ENCODE results near the gene RET.
A peak's percentile ranks its signal among the peaks of the same experiment; 100 is the strongest.

The RET gene

DNA sequence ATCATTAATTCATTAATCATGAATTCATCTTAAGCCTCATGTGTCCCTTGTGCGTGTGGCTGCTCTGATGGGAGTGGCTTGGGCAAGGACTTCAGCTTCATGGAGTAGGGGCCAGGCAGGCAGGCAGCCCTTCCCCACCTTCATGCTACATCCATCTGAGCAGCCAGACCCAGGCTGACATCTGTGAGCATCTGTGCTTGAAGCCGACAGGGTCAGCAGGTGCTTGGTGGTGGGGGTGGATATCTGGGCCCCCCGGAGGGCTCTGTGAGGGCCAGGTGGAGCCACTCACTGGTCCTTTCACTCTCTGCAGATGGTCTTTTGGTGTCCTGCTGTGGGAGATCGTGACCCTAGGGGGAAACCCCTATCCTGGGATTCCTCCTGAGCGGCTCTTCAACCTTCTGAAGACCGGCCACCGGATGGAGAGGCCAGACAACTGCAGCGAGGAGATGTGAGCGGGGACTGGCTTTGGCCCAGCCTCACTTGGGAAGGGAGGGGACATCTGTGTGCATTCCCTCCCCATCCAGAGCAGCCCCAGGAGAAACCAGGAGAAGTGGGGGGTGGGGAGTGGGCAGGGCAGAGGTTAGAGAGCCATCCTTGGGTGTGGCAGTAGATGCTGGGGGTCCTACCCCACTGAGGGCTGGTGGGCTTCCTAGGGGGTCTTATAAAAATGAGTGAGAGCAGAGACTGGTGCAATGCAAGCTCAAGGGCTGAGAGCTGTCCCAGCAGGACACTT, 46.7 kb downstream of the RET start:
- no peak for DNase-seq

DNA sequence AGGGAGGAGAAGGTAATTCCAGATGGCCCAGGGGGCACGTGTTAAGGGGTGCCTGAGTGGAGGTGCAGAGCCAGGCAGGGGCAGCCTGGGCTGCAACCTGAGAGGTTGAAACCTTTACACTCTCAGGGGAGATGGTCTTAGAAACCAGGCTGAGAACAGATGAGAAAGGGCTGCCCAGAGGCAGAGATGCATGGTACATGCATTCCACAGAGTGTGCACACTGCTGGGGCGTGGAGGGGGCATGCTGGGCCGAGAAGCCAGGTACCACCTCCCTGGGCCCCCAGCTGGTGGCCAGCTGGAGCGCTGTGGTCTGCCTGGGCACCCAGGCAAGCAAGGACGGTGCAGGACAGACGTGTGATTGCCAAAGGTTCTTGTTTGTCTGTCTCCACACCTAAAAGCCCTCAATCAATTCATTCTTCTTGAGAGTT, 47.2 kb downstream of the RET start:
- DNase-seq, result no peak

DNA sequence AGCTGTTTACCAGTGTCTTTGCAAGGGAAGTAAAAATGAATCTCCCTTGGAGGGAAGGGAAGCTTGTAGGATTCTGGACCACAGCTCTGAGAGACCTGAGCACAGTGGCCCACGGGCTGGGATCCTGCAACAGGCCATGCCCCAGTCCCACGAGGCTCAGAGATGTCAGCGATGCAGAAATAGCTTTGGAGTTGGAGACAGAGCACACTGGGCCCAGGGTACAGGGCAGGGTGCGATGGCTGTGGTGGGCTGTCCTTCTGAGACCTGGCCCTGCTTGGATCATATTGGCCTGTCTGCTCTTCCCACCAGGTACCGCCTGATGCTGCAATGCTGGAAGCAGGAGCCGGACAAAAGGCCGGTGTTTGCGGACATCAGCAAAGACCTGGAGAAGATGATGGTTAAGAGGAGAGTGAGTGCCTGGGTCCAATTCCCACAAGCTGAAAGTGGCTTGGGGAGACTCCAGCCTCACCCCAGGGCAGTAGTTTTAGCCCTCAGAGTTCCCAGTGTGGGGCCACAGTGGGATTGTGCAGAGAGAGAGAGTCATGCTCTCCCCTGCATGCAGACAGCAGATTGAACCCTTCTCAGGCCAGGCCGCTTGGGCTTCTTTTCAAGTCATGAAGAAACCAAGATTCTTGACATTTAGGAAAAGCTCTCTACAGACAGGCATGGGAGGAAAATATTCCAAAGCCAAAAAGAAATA, 47.9 kb downstream of the RET start:
- no peak for DNase-seq

DNA sequence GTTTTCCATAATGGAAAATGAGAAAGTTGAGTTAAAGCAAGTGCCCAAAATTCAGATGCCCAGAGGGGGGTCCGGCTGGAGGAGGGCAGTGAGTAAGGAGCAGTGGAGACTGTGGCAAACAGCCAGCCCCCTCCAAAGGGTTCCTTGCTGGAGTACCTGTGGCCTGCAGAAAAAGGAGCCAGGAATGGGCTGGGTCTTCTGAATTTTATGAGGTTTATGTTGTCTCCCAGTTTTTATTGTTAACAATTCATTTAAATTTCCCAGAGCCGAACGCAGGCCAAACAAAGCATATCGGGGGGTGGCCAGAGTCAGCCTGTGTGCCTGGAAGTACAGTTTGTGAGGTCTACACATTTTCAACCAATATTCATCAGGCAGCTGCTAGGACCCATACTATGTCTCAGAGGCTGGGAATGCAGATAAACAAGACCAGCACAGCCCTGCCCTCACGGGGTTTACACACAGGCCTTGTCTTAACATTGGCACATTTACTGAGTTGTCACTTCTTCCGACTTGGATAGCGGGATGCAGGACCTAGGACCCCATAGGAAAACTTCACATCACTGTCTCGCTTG, 48.5 kb downstream of the RET start:
- no peak for DNase-seq

DNA sequence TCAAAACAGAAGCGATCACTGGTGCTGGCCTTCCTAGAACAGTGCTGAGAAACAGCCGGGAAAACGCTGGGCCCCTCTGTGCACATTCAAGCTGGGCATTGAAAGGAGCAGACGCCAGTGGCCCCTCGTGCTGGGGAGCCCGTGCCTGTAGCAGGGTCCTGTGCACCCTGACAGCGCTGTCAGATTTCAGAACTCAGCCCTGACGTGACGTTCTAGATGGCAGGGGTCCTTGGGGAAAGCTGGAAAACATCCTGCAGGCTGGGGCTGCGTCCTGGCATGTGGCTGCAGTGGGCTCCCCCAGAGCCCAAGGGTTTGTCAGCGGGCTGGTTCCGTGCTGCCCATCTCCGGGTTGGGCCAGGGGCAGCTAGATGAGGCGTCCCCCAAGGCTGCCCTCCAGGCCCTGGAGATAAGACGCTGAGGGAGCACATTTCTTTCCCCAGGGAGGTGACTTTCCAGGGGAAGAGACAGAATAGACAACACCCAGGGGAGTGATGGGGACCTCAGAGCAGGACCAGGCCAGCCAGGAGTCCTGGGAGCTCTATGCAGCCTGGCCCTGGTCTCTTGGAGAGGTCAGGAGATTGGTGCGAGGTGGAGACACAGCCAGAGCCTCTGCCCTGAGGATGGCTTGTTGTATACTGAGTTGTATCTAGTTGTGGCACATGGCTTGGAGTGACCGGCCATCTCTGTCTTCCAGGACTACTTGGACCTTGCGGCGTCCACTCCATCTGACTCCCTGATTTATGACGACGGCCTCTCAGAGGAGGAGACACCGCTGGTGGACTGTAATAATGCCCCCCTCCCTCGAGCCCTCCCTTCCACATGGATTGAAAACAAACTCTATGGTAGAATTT, 49.2 kb downstream of the RET start:
- no peak for DNase-seq

DNA sequence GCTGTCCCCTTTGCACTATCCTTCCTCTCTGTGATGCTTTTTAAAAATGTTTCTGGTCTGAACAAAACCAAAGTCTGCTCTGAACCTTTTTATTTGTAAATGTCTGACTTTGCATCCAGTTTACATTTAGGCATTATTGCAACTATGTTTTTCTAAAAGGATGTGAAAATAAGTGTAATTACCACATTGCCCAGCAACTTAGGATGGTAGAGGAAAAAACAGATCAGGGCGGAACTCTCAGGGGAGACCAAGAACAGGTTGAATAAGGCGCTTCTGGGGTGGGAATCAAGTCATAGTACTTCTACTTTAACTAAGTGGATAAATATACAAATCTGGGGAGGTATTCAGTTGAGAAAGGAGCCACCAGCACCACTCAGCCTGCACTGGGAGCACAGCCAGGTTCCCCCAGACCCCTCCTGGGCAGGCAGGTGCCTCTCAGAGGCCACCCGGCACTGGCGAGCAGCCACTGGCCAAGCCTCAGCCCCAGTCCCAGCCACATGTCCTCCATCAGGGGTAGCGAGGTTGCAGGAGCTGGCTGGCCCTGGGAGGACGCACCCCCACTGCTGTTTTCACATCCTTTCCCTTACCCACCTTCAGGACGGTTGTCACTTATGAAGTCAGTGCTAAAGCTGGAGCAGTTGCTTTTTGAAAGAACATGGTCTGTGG, 50.0 kb downstream of the RET start:
- DNase-seq, result no peak

DNA sequence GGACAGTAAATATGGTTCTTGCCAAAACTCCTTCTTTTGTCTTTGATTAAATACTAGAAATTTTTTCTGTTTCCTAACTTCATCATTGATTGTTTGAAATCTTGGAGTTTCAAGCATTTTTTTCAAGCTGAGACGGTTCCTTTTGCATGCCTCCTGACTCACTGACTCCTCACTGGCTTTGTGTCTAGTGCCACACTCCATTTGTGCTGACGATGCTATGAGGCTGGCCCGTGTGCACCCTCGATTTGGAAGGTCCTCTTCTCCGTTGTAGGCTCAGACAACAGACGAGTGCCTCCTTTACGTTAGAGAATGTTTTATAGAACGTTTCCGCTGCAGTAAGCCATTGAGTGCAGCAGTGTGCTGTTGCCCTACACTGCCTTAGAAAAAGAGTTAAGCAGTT, 50.6 kb downstream of the RET start:
- no peak for DNase-seq

DNA sequence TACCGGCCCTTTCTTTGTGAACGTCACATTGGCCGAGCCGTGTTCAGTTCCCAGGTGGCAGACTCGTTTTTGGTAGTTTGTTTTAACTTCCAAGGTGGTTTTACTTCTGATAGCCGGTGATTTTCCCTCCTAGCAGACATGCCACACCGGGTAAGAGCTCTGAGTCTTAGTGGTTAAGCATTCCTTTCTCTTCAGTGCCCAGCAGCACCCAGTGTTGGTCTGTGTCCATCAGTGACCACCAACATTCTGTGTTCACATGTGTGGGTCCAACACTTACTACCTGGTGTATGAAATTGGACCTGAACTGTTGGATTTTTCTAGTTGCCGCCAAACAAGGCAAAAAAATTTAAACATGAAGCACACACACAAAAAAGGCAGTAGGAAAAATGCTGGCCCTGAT, 51.5 kb downstream of the RET start:
- DNase-seq, result no peak

DNA sequence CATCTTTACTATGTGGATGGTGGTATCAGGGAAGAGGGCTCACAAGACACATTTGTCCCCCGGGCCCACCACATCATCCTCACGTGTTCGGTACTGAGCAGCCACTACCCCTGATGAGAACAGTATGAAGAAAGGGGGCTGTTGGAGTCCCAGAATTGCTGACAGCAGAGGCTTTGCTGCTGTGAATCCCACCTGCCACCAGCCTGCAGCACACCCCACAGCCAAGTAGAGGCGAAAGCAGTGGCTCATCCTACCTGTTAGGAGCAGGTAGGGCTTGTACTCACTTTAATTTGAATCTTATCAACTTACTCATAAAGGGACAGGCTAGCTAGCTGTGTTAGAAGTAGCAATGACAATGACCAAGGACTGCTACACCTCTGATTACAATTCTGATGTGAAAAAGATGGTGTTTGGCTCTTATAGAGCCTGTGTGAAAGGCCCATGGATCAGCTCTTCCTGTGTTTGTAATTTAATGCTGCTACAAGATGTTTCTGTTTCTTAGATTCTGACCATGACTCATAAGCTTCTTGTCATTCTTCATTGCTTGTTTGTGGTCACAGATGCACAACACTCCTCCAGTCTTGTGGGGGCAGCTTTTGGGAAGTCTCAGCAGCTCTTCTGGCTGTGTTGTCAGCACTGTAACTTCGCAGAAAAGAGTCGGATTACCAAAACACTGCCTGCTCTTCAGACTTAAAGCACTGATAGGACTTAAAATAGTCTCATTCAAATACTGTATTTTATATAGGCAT, 52.3 kb downstream of the RET start:
- DNase-seq, result no peak

DNA sequence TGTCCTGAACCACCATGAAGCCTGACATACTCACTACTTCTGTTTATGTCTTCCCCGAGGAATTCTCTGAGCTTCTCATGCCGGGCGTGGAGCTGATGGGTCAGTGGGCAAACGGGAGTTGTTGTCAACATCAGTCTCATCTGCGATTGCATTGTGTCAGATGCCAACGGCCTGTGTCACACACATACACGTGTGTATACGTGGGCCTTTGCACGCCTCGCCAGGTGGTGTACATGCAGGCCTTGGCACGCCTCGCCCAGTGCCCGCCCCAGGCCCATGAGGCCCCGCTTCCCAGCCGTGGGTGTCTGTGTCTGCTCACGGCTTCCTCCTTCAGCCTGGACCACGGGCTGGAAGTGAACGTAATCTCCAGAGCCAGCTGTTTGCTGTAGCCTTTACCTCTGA, 53.9 kb downstream of the RET start:
- no peak for DNase-seq

DNA sequence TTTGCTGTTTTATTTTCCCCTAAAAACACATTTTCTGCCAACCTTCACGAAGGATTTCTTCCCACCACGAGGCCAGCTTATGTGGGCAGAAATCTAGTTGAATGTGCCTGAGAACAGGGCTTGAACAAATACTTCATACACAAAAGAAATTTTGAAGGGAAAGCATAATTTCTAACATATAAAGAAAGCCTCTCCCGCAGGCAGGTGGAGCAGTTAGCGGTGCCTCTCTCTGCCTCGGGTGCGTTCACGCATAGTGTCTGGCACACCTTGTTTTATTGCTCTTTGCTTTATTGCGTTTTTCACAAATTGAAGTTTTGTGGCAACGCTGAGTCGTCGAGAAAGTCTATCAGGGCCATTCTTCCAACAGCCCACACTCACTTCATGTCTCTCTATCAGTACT, 54.4 kb downstream of the RET start:
- no peak for DNase-seq

DNA sequence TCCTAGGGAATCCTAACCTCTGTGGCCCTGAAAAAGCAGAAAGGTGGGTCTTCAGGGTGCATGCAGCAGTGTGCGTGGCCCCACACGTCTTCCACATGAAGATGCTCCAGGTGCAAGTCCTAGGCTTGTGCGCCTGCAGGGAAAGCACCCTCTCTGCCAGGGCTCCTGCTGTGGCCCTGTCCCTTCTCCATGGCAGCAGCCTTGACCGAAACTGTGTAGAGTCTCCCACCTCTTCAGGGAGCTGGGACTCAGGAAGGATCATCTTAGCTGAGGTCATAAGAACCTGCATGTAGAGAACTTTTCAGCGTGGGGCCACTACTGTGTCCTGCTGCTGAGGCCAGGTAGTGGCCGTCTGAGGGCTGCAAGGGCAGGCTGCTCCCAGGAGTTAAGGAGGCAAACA, 55.0 kb downstream of the RET start:
- no peak for DNase-seq

DNA sequence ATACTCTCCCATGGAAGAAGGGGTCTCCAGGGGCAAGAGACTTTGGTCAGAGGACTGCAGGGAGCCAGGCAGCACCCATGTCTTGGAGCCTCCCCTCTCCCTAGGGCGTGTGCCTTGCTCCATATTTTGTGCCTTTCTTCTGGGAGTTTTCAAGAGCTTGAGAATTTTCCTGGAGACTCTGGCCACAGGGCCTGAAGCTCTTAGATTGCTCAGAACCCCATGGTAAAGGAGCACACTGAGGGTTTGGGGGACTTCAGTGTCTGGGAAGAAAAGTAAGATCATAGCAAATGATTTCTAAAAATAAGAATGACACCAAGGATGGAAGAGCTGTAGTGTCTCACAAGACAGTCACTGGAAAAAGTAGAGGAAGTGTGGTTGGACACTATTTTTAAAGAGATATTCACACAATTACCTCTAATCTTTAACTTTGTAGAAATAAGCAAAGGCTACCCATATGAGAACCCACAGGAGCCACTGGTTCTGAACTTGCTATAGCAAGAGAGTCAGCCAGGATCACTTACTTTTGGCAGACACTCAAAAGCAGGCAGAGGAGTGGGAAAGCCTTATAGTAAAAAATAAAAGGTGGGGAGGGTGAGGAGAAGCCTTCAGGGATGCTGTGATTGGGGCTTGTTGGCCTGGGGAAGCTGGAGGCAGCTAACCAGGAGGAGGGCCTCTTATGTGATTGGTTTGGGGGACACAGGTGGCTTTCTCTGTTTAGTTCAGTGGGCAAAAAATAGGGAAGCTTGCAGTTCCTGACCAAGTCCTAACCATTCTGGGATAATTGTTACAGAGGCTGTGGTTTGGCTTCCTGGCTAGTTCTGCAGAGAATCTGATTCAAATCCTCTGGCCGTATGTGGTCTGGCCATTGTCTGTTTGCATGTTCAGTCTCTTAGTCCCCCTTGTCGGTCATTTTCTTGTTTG, 56.3 kb downstream of the RET start:
- no peak for DNase-seq

DNA sequence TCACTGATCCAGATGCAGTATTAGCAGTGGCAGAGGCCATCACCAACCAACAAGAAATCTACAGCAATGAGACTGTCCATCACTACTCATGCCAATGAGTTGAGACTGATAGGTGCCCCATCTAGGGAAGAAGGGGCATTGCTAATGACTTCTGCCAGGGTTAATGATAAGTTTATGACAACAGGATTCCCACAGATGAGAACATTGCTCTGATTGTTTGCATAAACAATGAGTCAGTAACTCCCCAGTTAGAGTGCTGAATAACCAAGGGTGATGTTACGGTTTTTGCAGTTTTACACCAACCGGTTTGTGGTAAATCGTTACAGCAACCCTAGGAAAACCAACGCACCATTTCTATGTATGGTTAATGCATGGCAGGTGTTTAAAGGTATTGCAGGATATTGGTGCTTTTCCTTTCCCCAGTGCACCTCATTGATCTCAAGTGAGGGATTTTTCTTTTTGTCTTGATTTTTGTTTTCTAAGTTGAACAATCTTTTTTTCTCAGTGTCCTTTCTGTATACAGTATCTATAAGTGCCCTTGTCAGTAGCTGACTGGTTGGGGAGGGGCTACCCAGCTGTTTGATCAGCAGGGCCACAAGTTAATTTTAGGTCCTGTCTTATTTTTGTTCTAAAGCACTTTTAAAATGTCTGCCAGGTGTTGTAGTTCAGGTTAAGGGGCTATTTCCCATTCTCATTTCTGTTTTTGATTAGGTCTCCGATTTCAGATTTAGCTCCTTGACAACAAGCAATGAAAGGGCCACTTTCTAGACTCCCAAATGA, 57.4 kb downstream of the RET start:
- DNase-seq, result no peak

DNA sequence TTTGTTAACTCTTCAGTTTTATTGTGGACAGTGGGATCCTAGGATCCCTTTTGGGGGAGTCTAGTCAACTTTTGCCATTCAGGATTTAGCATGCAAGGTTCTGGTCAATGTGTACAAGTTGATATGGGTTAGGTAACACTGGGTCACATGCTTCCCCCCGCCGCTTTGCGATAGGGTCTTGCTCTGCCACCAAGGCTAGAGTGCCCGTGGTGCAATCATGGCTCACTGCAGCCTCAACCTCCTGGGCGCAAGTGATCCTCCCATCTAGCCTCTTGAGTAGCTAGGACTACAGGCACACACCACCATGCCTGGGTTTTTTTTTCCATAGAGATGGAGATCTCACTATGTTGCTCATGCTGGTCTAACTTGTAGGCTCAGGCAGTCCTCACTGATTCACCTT, 58.2 kb downstream of the RET start:
- DNase-seq, result no peak

DNA sequence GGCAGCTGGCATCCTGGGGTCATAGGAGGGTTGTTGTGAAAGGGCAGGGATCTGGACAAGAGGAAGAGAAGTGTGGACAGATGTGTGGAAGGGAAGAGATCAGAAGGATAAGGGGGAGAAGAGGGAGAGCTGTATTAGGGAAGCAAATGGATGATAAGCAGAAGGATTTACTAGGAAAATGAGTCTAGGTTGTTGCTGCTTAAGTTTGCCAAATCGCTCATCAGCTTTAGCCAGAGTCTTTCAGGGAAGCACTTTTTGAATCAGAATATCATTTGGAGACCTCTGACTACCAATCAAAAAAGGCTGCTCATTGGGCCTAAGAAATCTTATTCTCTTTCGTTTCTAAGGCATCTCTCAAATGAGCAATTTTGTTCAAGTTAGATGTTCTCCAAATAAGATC, 58.8 kb downstream of the RET start:
- no peak for DNase-seq

DNA sequence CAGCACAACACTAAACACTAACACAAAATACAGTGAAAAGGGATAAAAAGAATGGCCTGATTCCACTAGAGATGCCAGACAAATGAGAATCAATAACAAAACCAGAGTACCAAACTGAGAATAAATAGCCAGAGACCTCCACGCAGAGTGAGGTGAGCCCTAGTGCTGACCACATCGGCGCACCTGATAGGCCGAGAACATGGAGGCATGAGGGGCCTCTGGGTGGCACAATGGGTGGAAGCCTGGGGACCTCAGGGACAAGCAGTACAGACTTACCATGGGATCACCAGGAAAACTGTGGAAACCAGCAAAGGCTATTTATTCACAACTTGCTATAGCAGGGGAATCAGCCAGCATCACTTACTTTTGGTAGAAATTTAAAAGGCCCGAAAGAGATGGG, 59.6 kb downstream of the RET start:
- DNase-seq, result no peak

DNA sequence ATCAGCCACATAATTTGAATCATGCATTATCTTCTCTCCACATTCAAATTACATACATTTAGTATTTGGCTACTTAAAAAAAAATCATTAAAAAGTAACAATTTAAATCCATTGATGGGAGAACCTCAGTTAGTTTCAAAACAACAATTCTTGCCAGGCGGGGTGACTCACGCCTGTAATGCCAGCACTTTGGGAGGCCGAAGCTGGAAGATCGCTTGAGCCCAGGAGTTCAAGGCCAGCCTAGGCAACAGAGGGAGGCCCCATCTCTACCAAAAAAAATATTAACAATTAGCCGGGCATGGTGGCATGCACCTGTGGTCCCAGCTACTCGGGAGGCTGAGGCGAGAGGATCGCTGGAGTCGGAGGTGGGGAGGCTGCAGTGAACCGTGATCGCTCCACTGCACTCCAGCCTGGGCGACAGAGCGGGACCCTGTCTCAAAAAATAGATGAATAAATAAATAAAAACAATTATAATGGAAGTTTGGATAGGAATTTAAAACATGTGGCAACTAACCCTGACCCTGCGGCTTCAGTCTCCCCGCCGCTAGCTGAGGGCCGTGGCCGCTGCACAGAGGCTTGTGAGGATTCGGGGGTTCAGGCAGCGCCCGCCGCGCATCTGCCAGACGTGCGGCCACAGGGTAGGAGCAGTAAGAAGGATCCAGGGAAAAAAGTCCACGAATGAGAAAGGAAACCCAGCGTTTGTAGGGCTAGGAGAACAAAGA, 60.3 kb downstream of the RET start:
- DNase-seq, result no peak

DNA sequence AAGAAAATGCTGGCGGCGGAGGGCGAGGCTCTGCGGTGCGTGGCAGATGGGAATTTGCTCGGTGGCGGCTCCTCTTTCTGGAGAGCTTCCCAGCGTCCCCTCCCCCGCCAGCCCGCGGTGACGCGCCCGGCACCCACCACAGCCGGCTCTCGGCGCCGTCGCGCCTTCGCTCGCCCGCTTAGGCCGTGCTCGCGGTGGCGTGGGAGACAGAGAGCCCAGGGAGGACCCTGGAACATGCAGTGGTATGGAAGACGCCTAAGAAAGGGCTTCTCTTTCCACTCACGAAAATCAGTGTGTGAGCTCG, 60.8 kb downstream of the RET start:
- DNase-seq, result peak; percentile 18
